Coronary artery (tissue), 2 donors: ENCODE results near the gene HLA-E.
A peak's percentile ranks its signal among the peaks of the same experiment; 100 is the strongest.

Experiments
- DNase-seq: peaks from one replicate; pipeline ENCODE4 v3.0.0-alpha.2; 2017; ENCODE audit warnings: low spot score
- H3K27ac ChIP-seq, 2 donors: fragments of 200-600 bp; sonication (generic); one replicate each; pipeline ENCODE4 v1.5.1; 2016 to 2019
- H3K4me3 ChIP-seq: fragments of 200-600 bp; sonication (generic); 2 replicates; pipeline ENCODE4 v1.5.1; 2016; ENCODE audit warnings: mild to moderate bottlenecking, moderate library complexity
- TF ChIP-seq, protein P1 (sequence below): fragments of 200-600 bp; sonication (generic); IDR thresholded peaks from one replicate; pipeline ENCODE4 v1.5.1; 2019; ENCODE audit warnings: antibody characterized with exemption

HLA-E gene

DNA sequence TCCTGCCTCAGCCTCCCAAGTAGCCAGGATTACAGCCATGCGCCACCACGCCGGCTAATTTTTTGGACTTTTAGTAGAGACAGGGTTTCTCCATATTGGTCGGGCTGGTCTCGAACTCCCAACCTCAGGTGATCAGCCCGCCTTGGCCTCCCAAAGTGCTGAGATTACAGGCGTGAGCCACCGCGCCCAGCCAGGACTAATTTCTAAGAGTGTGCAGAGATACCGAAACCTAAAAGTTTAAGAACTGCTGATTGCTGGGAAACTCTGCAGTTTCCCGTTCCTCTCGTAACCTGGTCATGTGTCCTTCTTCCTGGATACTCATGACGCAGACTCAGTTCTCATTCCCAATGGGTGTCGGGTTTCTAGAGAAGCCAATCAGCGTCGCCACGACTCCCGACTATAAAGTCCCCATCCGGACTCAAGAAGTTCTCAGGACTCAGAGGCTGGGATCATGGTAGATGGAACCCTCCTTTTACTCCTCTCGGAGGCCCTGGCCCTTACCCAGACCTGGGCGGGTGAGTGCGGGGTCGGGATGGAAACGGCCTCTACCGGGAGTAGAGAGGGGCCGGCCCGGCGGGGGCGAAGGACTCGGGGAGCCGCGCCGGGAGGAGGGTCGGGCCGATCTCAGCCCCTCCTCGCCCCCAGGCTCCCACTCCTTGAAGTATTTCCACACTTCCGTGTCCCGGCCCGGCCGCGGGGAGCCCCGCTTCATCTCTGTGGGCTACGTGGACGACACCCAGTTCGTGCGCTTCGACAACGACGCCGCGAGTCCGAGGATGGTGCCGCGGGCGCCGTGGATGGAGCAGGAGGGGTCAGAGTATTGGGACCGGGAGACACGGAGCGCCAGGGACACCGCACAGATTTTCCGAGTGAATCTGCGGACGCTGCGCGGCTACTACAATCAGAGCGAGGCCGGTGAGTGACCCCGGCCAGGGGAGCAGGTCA, at the start of gene HLA-E:
HLA-E (plus strand) TSS at position 429 of the 945 bp plus-strand sequence; CDS start at position 452, 23 bp downstream.
- DNase-seq, result peak; percentile 96
- TF ChIP-seq, protein P1, sequence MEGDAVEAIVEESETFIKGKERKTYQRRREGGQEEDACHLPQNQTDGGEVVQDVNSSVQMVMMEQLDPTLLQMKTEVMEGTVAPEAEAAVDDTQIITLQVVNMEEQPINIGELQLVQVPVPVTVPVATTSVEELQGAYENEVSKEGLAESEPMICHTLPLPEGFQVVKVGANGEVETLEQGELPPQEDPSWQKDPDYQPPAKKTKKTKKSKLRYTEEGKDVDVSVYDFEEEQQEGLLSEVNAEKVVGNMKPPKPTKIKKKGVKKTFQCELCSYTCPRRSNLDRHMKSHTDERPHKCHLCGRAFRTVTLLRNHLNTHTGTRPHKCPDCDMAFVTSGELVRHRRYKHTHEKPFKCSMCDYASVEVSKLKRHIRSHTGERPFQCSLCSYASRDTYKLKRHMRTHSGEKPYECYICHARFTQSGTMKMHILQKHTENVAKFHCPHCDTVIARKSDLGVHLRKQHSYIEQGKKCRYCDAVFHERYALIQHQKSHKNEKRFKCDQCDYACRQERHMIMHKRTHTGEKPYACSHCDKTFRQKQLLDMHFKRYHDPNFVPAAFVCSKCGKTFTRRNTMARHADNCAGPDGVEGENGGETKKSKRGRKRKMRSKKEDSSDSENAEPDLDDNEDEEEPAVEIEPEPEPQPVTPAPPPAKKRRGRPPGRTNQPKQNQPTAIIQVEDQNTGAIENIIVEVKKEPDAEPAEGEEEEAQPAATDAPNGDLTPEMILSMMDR, result no peak
- peak within 1 kb of the TSS; percentile 97 for H3K4me3 ChIP-seq

DNA sequence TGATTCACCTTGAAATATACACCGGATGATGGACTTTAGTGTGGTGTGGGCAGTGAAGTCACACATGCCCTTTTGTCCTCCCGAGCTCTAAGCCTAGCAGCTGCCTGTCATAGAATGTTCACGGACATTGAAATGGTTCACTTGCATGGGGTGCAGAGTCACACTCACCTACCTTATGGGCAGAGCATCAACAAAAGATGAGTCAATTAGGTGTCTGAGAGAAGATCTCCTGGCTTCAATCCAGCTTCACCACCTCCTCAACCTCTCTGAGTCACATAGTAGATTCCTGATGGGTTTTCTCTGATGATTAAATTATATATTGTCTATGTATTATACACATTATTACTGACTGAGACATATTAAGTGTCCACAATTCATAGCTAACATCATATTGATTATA, 48.1 kb upstream of the HLA-E start:
- H3K4me3 ChIP-seq, result no peak overlapping the region
- H3K27ac ChIP-seq, result no peak overlapping the region
- no peak for DNase-seq
- TF ChIP-seq, protein P1, result no peak

More for the DNA sequence above, at the start of gene HLA-E:
- peak within 1 kb of the TSS; percentile 93 to 99 for H3K27ac ChIP-seq

DNA sequence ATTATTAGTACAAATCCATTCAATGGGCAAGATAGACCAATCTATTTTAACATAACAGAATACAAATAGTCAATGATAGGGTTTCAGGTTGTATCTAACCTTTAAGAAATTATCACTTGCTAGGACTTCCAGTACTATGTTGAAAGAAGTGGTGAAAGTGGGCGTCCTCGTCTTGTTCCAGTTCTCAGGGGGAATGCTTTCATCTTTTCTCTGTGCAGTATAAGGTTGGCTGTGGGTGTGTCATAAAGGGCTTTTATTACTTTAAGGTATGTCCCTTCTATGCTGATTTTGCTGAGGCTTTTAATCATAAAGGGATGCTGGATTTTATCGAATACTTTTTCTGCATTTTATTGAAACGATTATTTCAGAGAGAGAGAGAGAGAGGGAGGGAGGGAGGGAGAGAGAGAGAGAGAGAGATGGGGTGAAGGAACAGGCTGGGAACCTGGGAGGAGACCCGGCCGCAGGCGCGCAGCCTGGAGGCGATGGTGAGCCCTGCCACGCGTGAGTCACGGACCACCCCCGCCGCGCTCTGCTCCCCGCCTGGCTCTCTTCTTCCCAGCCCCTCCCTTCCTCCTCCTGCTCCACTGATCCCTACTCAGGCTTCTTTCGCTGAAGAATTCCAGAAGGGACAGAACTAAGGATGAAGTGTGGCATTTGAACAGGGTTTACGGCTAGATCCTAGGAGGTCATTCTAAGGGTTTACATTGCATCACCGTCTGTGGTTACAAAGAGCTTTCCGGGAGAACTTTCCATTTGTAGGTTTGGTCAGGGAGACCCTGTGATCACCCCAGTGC, 45.5 kb upstream of the HLA-E start:
- H3K27ac ChIP-seq, result no peak overlapping the region
- no peak for DNase-seq
- no peak overlapping the region for H3K4me3 ChIP-seq
- TF ChIP-seq, protein P1, result no peak

DNA sequence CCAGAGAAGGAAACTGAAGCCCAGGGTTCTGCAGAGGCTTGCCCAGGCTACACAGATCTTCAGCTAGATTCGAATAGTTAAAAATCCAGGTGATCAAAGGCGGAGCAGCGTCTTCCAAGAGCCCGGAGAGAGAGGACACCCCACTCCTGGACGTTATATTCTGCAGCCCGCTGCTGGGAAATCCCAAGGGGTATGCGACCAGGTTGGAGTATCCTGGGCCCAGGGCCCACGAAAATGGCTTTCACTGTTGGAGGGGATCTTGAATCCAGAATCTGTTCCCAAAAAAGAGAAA, 44.9 kb upstream of the HLA-E start:
- TF ChIP-seq, protein P1, result no peak
- Histone ChIP-seq H3K27ac (no peak overlapping the region), H3K4me3 (no peak overlapping the region)
- no peak for DNase-seq

DNA sequence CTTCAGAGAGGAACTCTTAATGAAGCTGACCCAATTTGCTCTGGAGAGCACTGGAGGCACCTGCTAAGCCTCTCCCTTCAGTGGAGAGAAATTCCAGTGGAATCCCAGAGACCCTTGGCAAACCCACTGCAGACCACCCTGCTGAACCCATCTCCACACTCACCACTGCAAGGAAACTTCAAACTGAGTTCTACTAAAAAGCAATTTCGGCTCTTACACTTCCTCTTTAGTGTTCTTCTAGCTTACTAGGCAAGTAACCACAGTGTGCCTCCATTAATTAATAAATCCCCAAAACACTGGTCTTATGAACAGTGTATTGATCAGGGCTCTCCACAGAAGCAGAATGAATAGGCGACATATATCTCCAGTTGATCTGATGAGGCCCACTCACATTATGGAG, 43.0 kb upstream of the HLA-E start:
- no peak overlapping the region for H3K4me3 ChIP-seq
- H3K27ac ChIP-seq, result no peak overlapping the region
- TF ChIP-seq, protein P1, result no peak
- DNase-seq, result peak; percentile 33

DNA sequence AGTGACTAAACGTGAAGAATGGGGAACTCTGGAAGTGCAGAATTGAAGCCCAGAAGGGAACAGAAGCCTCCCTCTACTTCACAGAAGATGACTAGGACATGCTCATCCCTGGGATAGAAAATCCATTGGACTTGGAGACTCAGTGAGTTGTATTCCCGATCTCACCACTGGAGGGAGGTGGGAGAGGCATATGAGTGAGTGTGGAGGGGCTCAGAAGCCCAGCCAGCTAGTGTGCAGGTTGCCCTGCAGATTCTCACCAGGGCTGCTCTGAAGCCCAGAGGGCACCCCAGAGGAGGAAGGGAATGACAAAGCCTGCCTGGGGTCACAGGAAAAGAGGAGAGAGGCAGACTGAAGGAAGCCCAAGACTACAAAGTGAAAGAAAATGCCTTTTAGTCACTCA, 42.1 kb upstream of the HLA-E start:
- TF ChIP-seq, protein P1, result no peak
- H3K4me3 ChIP-seq, result no peak overlapping the region
- DNase-seq, result no peak
- H3K27ac ChIP-seq, result no peak overlapping the region
